ENCODE results near the gene FAIM2.

FAIM2 gene

DNA sequence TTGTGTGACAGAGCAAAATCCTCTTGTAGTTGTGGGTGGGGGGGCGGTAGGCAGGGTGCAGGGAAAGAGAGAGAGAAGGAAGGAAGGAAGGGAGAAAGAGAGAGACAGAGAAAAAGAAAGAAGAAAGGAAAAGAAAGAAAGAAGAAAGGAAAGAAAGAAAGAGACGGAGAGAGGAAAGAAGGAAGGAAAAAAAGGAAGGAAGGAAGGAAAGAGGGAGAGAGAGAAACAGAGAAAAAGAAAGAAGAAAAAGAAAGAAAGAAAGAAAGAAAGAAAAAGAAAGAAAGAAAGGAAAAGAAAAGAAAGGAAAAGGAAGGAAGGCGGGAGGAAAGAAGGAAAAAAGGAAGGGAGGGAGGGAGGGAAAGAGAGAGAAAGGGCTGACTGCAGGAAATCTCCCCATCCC, 17.6 kb upstream of the FAIM2 start (continued):
- TF ChIP-seq, protein P1, sequence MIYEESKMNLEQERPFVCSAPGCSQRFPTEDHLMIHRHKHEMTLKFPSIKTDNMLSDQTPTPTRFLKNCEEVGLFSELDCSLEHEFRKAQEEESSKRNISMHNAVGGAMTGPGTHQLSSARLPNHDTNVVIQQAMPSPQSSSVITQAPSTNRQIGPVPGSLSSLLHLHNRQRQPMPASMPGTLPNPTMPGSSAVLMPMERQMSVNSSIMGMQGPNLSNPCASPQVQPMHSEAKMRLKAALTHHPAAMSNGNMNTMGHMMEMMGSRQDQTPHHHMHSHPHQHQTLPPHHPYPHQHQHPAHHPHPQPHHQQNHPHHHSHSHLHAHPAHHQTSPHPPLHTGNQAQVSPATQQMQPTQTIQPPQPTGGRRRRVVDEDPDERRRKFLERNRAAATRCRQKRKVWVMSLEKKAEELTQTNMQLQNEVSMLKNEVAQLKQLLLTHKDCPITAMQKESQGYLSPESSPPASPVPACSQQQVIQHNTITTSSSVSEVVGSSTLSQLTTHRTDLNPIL (CRISPR knock-in tag; IDR thresholded peaks at IDR 0.05; ENCODE audit: low read depth) = no peak
- TF ChIP-seq ISL1 (CRISPR knock-in tag; IDR thresholded peaks at IDR 0.05) = no peak
- TF ChIP-seq ESRRG (CRISPR knock-in tag; IDR thresholded peaks at IDR 0.05) = no peak
- TF ChIP-seq PPARA (CRISPR knock-in tag; IDR thresholded peaks at IDR 0.05; ENCODE audit: borderline replicate concordance) = no peak
- TF ChIP-seq, protein P2, sequence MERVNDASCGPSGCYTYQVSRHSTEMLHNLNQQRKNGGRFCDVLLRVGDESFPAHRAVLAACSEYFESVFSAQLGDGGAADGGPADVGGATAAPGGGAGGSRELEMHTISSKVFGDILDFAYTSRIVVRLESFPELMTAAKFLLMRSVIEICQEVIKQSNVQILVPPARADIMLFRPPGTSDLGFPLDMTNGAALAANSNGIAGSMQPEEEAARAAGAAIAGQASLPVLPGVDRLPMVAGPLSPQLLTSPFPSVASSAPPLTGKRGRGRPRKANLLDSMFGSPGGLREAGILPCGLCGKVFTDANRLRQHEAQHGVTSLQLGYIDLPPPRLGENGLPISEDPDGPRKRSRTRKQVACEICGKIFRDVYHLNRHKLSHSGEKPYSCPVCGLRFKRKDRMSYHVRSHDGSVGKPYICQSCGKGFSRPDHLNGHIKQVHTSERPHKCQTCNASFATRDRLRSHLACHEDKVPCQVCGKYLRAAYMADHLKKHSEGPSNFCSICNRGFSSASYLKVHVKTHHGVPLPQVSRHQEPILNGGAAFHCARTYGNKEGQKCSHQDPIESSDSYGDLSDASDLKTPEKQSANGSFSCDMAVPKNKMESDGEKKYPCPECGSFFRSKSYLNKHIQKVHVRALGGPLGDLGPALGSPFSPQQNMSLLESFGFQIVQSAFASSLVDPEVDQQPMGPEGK (CRISPR knock-in tag; IDR thresholded peaks at IDR 0.05; ENCODE audit: borderline replicate concordance) = no peak
- TF ChIP-seq ZFP30 (CRISPR knock-in tag; IDR thresholded peaks at IDR 0.05) = no peak
- TF ChIP-seq ZNF565 (CRISPR knock-in tag; conservative IDR thresholded peaks at IDR 0.05; ENCODE audit: low read depth) = no peak
- TF ChIP-seq ZNF70 (CRISPR knock-in tag; IDR thresholded peaks at IDR 0.05) = no peak
- TF ChIP-seq ZNF8 (CRISPR knock-in tag; IDR thresholded peaks at IDR 0.05) = no peak
- TF ChIP-seq ZC3H10 (CRISPR knock-in tag; IDR thresholded peaks at IDR 0.05) = no peak

DNA sequence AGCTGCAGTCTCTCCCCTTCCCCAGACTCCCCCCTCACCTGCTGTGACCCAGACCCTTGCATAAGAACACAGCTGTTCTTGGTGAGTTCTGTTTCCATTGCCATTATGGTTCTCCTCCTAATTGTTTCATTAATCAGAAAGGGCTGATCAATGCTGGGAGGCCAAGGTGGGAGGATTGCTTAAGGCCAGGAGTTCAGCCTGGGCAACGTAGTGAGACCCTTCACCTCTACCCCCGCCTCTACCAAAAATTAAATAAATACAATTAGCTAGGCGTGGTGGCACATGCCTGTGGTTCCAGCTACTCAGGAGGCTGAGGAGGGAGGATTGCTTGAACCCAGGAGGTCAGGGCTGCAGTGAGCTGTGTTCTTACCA, 17.2 kb upstream of the FAIM2 start:
- TF ChIP-seq ZFP30 (CRISPR knock-in tag; IDR thresholded peaks at IDR 0.05) = no peak
- no peak for TF ChIP-seq ZNF8 (CRISPR knock-in tag; IDR thresholded peaks at IDR 0.05)
- no peak for TF ChIP-seq TOX (CRISPR knock-in tag; IDR thresholded peaks at IDR 0.05; ENCODE audit: borderline replicate concordance)
- ATAC-seq = no peak

DNA sequence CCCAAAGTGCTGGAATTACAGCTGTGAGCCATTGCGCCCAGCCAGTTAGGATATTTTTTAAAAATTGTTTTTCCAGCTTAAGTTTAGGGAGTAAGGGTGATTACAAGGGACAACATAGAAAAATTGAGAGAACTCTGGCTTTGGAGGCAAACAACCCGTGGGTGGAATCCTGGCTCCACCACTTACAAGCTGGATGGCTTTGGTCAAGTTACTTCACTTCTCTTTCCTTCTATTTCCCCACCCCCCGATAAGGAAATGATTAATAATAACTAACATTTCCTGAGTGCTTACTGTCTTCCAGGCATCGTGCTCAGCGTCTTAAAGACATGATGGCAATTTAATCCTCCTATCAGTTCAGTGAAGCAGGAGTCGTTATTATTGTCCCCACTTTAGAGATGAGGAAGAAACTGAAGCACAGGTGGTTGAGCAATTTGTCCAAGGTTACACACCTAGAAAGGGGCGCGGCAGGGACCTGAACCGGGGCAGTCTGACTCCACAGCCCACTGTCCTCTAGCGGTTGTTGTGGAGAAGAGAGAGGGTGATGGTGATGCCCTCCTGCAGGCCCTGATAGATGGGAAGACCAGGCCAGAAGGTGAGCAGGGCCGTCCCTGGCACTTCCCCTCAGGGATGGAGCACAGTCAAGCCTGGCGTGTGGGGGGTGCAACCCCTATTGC, 16.7 kb upstream of the FAIM2 start:
- TF ChIP-seq ISL1 (CRISPR knock-in tag; IDR thresholded peaks at IDR 0.05) = no peak
- no peak for TF ChIP-seq ZNF8 (CRISPR knock-in tag; IDR thresholded peaks at IDR 0.05)
- TF ChIP-seq SNAI2 (CRISPR knock-in tag; IDR thresholded peaks at IDR 0.05) = no peak
- no peak for TF ChIP-seq ZC3H10 (CRISPR knock-in tag; IDR thresholded peaks at IDR 0.05)
- TF ChIP-seq TCF4 (CRISPR knock-in tag; IDR thresholded peaks at IDR 0.05; ENCODE audit: borderline replicate concordance) = no peak
- TF ChIP-seq PPARA (CRISPR knock-in tag; IDR thresholded peaks at IDR 0.05; ENCODE audit: borderline replicate concordance) = no peak
- TF ChIP-seq TOX (CRISPR knock-in tag; IDR thresholded peaks at IDR 0.05; ENCODE audit: borderline replicate concordance) = no peak
- no peak for TF ChIP-seq OSR1 (CRISPR knock-in tag; IDR thresholded peaks at IDR 0.05)
- TF ChIP-seq ZNF70 (CRISPR knock-in tag; IDR thresholded peaks at IDR 0.05) = no peak
- no peak for TF ChIP-seq CSDC2 (CRISPR knock-in tag; IDR thresholded peaks at IDR 0.05)
- no peak for TF ChIP-seq ZFP3 (CRISPR knock-in tag; IDR thresholded peaks at IDR 0.05)
- no peak for TF ChIP-seq ZNF565 (CRISPR knock-in tag; conservative IDR thresholded peaks at IDR 0.05; ENCODE audit: low read depth)
- no peak for TF ChIP-seq ARNTL (CRISPR knock-in tag; IDR thresholded peaks at IDR 0.05; ENCODE audit: borderline replicate concordance, low read depth)
- TF ChIP-seq, protein P1 (CRISPR knock-in tag; IDR thresholded peaks at IDR 0.05; ENCODE audit: low read depth) = no peak
- TF ChIP-seq, protein P3, sequence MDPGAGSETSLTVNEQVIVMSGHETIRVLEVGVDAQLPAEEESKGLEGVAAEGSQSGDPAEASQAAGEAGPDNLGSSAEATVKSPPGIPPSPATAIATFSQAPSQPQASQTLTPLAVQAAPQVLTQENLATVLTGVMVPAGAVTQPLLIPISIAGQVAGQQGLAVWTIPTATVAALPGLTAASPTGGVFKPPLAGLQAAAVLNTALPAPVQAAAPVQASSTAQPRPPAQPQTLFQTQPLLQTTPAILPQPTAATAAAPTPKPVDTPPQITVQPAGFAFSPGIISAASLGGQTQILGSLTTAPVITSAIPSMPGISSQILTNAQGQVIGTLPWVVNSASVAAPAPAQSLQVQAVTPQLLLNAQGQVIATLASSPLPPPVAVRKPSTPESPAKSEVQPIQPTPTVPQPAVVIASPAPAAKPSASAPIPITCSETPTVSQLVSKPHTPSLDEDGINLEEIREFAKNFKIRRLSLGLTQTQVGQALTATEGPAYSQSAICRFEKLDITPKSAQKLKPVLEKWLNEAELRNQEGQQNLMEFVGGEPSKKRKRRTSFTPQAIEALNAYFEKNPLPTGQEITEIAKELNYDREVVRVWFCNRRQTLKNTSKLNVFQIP (CRISPR knock-in tag; IDR thresholded peaks at IDR 0.05; ENCODE audit: borderline replicate concordance, low read depth) = no peak
- TF ChIP-seq, protein P4, sequence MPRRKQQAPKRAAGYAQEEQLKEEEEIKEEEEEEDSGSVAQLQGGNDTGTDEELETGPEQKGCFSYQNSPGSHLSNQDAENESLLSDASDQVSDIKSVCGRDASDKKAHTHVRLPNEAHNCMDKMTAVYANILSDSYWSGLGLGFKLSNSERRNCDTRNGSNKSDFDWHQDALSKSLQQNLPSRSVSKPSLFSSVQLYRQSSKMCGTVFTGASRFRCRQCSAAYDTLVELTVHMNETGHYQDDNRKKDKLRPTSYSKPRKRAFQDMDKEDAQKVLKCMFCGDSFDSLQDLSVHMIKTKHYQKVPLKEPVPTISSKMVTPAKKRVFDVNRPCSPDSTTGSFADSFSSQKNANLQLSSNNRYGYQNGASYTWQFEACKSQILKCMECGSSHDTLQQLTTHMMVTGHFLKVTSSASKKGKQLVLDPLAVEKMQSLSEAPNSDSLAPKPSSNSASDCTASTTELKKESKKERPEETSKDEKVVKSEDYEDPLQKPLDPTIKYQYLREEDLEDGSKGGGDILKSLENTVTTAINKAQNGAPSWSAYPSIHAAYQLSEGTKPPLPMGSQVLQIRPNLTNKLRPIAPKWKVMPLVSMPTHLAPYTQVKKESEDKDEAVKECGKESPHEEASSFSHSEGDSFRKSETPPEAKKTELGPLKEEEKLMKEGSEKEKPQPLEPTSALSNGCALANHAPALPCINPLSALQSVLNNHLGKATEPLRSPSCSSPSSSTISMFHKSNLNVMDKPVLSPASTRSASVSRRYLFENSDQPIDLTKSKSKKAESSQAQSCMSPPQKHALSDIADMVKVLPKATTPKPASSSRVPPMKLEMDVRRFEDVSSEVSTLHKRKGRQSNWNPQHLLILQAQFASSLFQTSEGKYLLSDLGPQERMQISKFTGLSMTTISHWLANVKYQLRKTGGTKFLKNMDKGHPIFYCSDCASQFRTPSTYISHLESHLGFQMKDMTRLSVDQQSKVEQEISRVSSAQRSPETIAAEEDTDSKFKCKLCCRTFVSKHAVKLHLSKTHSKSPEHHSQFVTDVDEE (CRISPR knock-in tag; IDR thresholded peaks at IDR 0.05) = no peak
- ATAC-seq = no peak
